T-helper 1 cell treated with Interleukin-12 subunit alpha and Interleukin-12 subunit beta and Interleukin-4 antibody, amounts not matched to agents 30 μg/mL and 1 μg/mL, for 36 hours (primary cell): ENCODE results near the gene NPIPB6.
A peak's percentile ranks its signal among the peaks of the same experiment; 100 is the strongest.

Source experiments
- H3K27ac Mint-ChIP-seq: one replicate; pipeline ENCODE4 v1.8.0; 2021; ENCODE audit warnings: mild to moderate bottlenecking, mixed read lengths
- H3K27me3 Mint-ChIP-seq: one replicate; pipeline ENCODE4 v1.8.0; 2021; ENCODE audit warnings: low read depth, mixed read lengths
- H3K36me3 Mint-ChIP-seq: one replicate; pipeline ENCODE4 v1.8.0; 2021; ENCODE audit warnings: low read depth, mixed read lengths
- H3K4me1 Mint-ChIP-seq: one replicate; pipeline ENCODE4 v1.8.0; 2021; ENCODE audit warnings: low read depth, mixed read lengths
- H3K4me3 Mint-ChIP-seq: one replicate; pipeline ENCODE4 v1.8.0; 2021; ENCODE audit warnings: mild to moderate bottlenecking, moderate library complexity, mixed read lengths
- H3K9me3 Mint-ChIP-seq: one replicate; pipeline ENCODE4 v1.8.0; 2021; ENCODE audit warnings: mixed read lengths

NPIPB6 gene

GRCh38 chr16:28313587-28313986, 49.7 kb downstream of the NPIPB6 start:
- peaks cover 25% of the 10 kb centered on the region for H3K4me1 Mint-ChIP-seq
- peaks cover 4% of the 10 kb centered on the region for H3K9me3 Mint-ChIP-seq
- no peak overlapping the region for H3K27ac Mint-ChIP-seq
- no peak overlapping the region for H3K4me3 Mint-ChIP-seq
- H3K36me3 Mint-ChIP-seq: peaks cover 6% of the 10 kb centered on the region
- no peaks in the 10 kb centered on the region for H3K27me3 Mint-ChIP-seq

- Mint-ChIP-seq H3K27ac (no peak overlapping the region), H3K9me3 (peaks cover 4% of the 10 kb centered on the region), H3K4me1 (peaks cover 25% of the 10 kb centered on the region), H3K4me3 (no peak overlapping the region), H3K36me3 (peaks cover 6% of the 10 kb centered on the region), H3K27me3 (no peaks in the 10 kb centered on the region)
These were observed 51.0 kb downstream of the NPIPB6 start for GRCh38 chr16:28312327-28312726.

GRCh38 chr16:28311913-28312312, 51.4 kb downstream of the NPIPB6 start:
- Mint-ChIP-seq H3K27me3 (no peaks in the 10 kb centered on the region), H3K27ac (no peak overlapping the region), H3K9me3 (peaks cover 4% of the 10 kb centered on the region), H3K4me3 (no peak overlapping the region), H3K4me1 (peaks cover 25% of the 10 kb centered on the region), H3K36me3 (peaks cover 6% of the 10 kb centered on the region)

- Mint-ChIP-seq H3K27me3 (no peaks in the 10 kb centered on the region), H3K9me3 (peaks cover 4% of the 10 kb centered on the region), H3K4me3 (peak overlapping the region; percentile 3), H3K36me3 (peaks cover 6% of the 10 kb centered on the region), H3K4me1 (peaks cover 25% of the 10 kb centered on the region), H3K27ac (no peak overlapping the region)
These were observed 51.9 kb downstream of the NPIPB6 start for GRCh38 chr16:28311413-28311812.

GRCh38 chr16:28310796-28311195, 52.5 kb downstream of the NPIPB6 start:
- peaks cover 25% of the 10 kb centered on the region for H3K4me1 Mint-ChIP-seq
- peak overlapping the region; percentile 1 for H3K4me3 Mint-ChIP-seq

GRCh38 chr16:28309811-28310311, 53.4 kb downstream of the NPIPB6 start:
- peaks cover 25% of the 10 kb centered on the region for H3K4me1 Mint-ChIP-seq
- H3K27me3 Mint-ChIP-seq: no peaks in the 10 kb centered on the region
- H3K27ac Mint-ChIP-seq: peak overlapping the region; percentile 76
- peak overlapping the region; percentile 6 for H3K4me3 Mint-ChIP-seq
- H3K9me3 Mint-ChIP-seq: peaks cover 4% of the 10 kb centered on the region
- peaks cover 6% of the 10 kb centered on the region for H3K36me3 Mint-ChIP-seq

More at GRCh38 chr16:28310796-28311195, 52.5 kb downstream of the NPIPB6 start:
- Mint-ChIP-seq H3K27me3 (no peaks in the 10 kb centered on the region), H3K9me3 (peaks cover 4% of the 10 kb centered on the region), H3K27ac (peak overlapping the region; percentile 42), H3K36me3 (peaks cover 6% of the 10 kb centered on the region)

GRCh38 chr16:28308794-28309584, 54.3 kb downstream of the NPIPB6 start:
- Mint-ChIP-seq H3K4me3 (peak overlapping the region; percentile 23), H3K4me1 (peaks cover 25% of the 10 kb centered on the region), H3K27me3 (no peaks in the 10 kb centered on the region), H3K36me3 (peaks cover 6% of the 10 kb centered on the region), H3K9me3 (peaks cover 4% of the 10 kb centered on the region), H3K27ac (peak overlapping the region; percentile 78)

- Mint-ChIP-seq H3K27ac (no peak overlapping the region), H3K4me1 (peaks cover 25% of the 10 kb centered on the region), H3K27me3 (peaks cover 3% of the 10 kb centered on the region), H3K9me3 (peaks cover 4% of the 10 kb centered on the region), H3K36me3 (peaks cover 6% of the 10 kb centered on the region), H3K4me3 (no peak overlapping the region)
These were observed 55.4 kb downstream of the NPIPB6 start for GRCh38 chr16:28307936-28308335.

GRCh38 chr16:28304214-28304613, 59.1 kb downstream of the NPIPB6 start:
- peaks cover 4% of the 10 kb centered on the region for H3K9me3 Mint-ChIP-seq
- peaks cover 9% of the 10 kb centered on the region for H3K4me1 Mint-ChIP-seq
- H3K36me3 Mint-ChIP-seq: peaks cover 6% of the 10 kb centered on the region
- no peak overlapping the region for H3K27ac Mint-ChIP-seq
- H3K4me3 Mint-ChIP-seq: no peak overlapping the region
- peaks cover 12% of the 10 kb centered on the region for H3K27me3 Mint-ChIP-seq

GRCh38 chr16:28303132-28303531, 60.2 kb downstream of the NPIPB6 start:
- no peaks in the 10 kb centered on the region for H3K9me3 Mint-ChIP-seq
- H3K27me3 Mint-ChIP-seq: peaks cover 12% of the 10 kb centered on the region
- H3K27ac Mint-ChIP-seq: no peak overlapping the region
- no peak overlapping the region for H3K4me3 Mint-ChIP-seq
- H3K36me3 Mint-ChIP-seq: no peaks in the 10 kb centered on the region
- peaks cover 5% of the 10 kb centered on the region for H3K4me1 Mint-ChIP-seq

GRCh38 chr16:28301620-28302019, 61.7 kb downstream of the NPIPB6 start:
- Mint-ChIP-seq H3K9me3 (no peaks in the 10 kb centered on the region), H3K36me3 (no peaks in the 10 kb centered on the region), H3K27ac (no peak overlapping the region), H3K27me3 (peaks cover 12% of the 10 kb centered on the region), H3K4me3 (no peak overlapping the region), H3K4me1 (peaks cover 18% of the 10 kb centered on the region)

GRCh38 chr16:28301154-28301553, 62.2 kb downstream of the NPIPB6 start:
- H3K9me3 Mint-ChIP-seq: no peaks in the 10 kb centered on the region
- peaks cover 19% of the 10 kb centered on the region for H3K4me1 Mint-ChIP-seq
- no peak overlapping the region for H3K4me3 Mint-ChIP-seq
- no peak overlapping the region for H3K27ac Mint-ChIP-seq
- H3K27me3 Mint-ChIP-seq: peaks cover 12% of the 10 kb centered on the region
- no peaks in the 10 kb centered on the region for H3K36me3 Mint-ChIP-seq

GRCh38 chr16:28300327-28300726, 63.0 kb downstream of the NPIPB6 start:
- H3K4me1 Mint-ChIP-seq: peaks cover 20% of the 10 kb centered on the region
- no peak overlapping the region for H3K27ac Mint-ChIP-seq

GRCh38 chr16:28298511-28298878, 64.8 kb downstream of the NPIPB6 start:
- Mint-ChIP-seq H3K9me3 (no peaks in the 10 kb centered on the region), H3K4me3 (no peak overlapping the region), H3K36me3 (no peaks in the 10 kb centered on the region), H3K27ac (no peak overlapping the region), H3K4me1 (peaks cover 23% of the 10 kb centered on the region), H3K27me3 (peaks cover 32% of the 10 kb centered on the region)

More at GRCh38 chr16:28300327-28300726, 63.0 kb downstream of the NPIPB6 start:
- H3K9me3 Mint-ChIP-seq: no peaks in the 10 kb centered on the region
- peaks cover 14% of the 10 kb centered on the region for H3K27me3 Mint-ChIP-seq
- no peaks in the 10 kb centered on the region for H3K36me3 Mint-ChIP-seq
- no peak overlapping the region for H3K4me3 Mint-ChIP-seq

- peaks cover 30% of the 10 kb centered on the region for H3K27me3 Mint-ChIP-seq
- H3K9me3 Mint-ChIP-seq: no peaks in the 10 kb centered on the region
- H3K4me1 Mint-ChIP-seq: peaks cover 23% of the 10 kb centered on the region
- no peak overlapping the region for H3K27ac Mint-ChIP-seq
- H3K36me3 Mint-ChIP-seq: no peaks in the 10 kb centered on the region
- H3K4me3 Mint-ChIP-seq: no peak overlapping the region
These were observed 65.4 kb downstream of the NPIPB6 start for GRCh38 chr16:28297784-28298510.
